Sigmoid colon (tissue), 3 donors: ENCODE data around the gene ANAPC5.

ENCODE experiments used
- POLR2A ChIP-seq, 2 donors: fragments of 450-650 bp; IDR thresholded peaks; one replicate each; pipeline ENCODE4 v1.6.1; 2016; ENCODE audit warnings: antibody characterized with exemption in 2 of 2, mild to moderate bottlenecking in 2 of 2, moderate library complexity in 2 of 2
- TF ChIP-seq, protein P1 (sequence below), 4 experiments: fragments of 450-650 bp in 3 of 4; fragments of 200-600 bp in 1 of 4; IDR thresholded peaks; one replicate each; pipeline ENCODE4 v1.5.1; 2016 to 2019; ENCODE audit warnings: antibody characterized with exemption in 4 of 4, mild to moderate bottlenecking in 3 of 4, moderate library complexity in 2 of 4

DNA sequence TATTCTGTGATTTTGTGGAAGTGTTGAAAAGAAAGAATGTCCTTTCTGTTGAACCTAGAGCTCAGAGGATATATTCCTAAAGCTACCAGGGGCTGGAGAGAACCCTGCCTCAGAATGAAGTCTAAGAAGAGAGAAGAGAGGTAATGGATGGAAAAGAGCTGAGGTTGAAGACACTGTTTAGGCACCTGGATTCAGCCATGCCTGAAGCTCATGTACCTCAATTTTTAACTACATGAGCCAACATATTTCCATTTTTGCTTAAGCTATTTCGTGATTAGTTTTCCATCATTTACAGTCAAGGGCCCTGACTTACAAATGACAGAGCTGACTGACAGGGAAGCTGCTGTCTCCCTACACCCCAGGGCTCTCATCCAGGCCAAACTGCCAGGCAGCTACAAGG is 66.4 kb downstream of the ANAPC5 start:
- TF ChIP-seq, protein P1, sequence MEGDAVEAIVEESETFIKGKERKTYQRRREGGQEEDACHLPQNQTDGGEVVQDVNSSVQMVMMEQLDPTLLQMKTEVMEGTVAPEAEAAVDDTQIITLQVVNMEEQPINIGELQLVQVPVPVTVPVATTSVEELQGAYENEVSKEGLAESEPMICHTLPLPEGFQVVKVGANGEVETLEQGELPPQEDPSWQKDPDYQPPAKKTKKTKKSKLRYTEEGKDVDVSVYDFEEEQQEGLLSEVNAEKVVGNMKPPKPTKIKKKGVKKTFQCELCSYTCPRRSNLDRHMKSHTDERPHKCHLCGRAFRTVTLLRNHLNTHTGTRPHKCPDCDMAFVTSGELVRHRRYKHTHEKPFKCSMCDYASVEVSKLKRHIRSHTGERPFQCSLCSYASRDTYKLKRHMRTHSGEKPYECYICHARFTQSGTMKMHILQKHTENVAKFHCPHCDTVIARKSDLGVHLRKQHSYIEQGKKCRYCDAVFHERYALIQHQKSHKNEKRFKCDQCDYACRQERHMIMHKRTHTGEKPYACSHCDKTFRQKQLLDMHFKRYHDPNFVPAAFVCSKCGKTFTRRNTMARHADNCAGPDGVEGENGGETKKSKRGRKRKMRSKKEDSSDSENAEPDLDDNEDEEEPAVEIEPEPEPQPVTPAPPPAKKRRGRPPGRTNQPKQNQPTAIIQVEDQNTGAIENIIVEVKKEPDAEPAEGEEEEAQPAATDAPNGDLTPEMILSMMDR (IDR thresholded peaks at IDR 0.05): no peak
- TF ChIP-seq POLR2A (IDR thresholded peaks at IDR 0.05): no peak
